ENCODE measurements around the gene MOGAT2. TPM values are rescaled to one million over a fixed set of nuclear protein-coding genes. Genes with fewer than 3 reads are reported as not detected.

MOGAT2 gene
- total RNA-seq, 1 donor from 2014 or later = 0.22 TPM

DNA sequence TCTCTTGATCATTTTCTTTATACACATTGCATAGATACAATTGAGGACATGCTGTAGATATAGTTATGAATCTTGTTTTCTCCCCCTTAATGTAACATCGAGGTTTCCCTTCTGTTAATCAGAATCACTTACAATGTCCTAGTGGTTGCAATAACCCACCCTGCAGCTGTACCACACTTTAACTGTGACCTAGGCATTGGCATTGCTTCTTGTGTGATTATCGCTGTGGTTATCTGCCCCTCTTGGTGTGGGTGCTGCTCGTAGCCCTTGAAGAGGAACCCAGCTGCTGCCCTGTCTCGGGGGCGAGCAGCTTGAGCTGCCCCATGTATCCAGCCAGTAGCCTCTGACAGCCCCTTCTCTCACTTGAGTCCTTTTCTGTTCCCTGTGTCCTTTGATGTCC is 52.5 kb downstream of the MOGAT2 start:
- DNase-seq (ENCODE audit: missing footprints) (no peak), ATAC-seq (no peak)
- intact Hi-C loops (cut with DNase I) = no loop called here

DNA sequence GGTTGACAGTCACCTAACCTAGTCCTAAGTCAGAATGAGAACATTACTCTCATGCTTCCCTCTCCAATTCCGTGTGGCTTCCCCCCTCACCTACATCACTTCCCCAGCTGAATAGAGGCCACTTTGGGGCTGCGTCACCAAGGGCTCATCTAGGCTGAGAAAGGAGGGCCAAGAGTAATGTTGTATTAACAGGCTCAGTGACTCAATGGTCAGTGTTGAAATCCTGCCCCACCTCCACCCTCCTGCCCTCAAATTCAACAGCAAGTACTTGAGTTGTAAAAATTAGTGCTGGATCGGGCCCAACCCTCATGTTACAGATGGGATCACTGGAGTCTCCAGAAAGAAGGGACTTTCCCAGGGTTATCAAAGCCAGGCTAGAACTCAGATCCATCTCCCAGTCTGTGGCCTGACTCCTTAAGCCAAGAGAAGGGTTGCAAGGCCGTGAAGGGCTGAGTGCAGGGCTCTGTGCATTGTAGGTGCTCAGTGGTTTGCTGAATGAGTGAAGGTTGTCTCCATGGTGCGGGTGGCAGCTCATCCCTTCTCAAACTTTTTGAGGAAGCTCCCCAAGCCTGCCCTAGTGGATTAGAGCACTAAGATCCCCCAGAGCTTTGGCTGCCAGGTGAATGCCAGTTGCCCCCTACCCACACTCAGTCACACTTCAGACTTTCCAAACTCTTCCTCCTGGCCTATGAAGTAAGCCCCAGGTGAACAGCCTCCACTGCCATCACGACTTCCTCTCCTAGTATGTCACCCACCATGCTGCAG is 54.2 kb downstream of the MOGAT2 start:
- intact Hi-C loops (cut with DNase I) = no loop called here
- ATAC-seq (no peak), DNase-seq (ENCODE audit: missing footprints) (no peak)

DNA sequence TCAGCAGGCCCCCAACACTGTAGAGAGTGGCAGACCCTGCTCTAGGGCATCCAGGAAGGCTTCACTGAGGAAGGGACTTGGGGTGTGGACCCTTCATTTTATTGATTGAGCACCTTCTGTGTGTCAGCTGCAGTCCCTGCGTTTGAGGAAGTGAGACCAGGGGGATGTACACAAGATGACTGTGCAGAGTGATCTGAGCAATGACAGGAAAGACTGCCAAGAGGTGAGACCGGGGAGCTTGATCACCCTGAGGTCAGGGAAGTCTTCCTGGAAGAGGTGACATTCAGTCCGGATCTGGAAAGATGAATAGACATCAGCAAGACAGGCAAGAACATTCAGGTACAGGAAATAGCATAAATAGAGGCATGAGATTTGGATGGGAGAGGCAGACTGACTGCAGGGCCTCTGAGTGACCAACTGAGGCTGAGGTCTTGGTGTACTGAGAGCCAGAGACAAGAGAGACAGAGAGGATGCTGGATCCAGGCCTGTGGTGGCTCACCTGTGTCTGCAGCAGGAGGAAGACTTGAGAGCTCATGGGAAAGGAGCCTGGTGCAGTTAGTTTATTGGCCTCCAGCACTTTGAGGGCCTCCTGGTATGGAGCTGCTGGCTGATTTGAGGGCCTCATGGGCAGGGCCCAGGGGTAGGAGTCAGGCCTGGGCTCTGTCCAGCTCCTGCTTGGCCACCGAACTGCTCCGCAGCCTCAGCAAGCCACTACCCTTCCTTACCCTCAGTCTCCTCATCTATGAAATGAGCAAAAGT is 56.1 kb downstream of the MOGAT2 start:
- DNase-seq (ENCODE audit: missing footprints) (no peak), ATAC-seq (no peak)
- intact Hi-C loops (cut with DNase I) = no loop called here

DNA sequence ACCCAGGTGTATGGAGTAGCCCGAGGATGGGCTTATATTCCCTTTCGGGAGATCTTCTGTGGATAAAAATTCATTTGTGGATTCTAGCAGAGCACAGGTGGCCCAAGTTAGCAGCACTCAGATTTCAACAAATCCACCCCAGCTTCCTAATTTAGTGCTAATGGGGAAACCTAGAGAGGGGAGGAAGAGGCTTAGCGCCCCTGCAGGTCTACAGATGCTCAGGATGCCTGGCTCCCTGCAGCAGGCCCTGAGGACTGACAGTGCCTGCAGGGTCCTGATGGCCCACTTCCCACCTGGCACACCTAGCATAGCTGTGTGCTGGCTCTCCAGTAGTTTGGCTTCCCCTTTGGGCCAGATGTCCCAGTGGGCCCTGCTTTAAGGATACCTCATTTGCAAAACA is 57.4 kb downstream of the MOGAT2 start:
- ATAC-seq (no peak), DNase-seq (ENCODE audit: missing footprints) (no peak)

DNA sequence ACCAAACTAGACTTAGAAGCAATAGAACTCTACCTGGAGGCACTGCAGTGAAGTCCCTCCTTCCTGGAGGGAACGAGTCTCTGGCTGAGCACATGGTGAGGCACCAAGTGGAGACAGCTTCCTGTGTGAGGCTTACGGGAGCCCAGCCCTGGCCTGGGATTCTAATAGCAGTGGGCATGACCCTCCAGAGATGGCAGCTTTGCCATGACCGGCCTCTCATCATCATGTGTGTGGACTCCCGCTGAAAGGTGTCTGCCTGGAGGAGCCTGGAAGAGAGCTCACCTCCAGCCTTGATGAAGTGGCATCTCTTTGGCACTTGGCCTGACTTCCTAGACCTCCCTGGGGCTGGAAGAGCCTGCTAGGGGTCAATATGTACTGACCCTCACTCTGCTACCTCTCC is 58.9 kb downstream of the MOGAT2 start:
- intact Hi-C loops (cut with DNase I) = no loop called here
- DNase-seq (ENCODE audit: missing footprints) = no peak
- ATAC-seq = no peak

More for the DNA sequence above, 57.4 kb downstream of the MOGAT2 start:
- intact Hi-C loops (cut with DNase I) = no loop called here

DNA sequence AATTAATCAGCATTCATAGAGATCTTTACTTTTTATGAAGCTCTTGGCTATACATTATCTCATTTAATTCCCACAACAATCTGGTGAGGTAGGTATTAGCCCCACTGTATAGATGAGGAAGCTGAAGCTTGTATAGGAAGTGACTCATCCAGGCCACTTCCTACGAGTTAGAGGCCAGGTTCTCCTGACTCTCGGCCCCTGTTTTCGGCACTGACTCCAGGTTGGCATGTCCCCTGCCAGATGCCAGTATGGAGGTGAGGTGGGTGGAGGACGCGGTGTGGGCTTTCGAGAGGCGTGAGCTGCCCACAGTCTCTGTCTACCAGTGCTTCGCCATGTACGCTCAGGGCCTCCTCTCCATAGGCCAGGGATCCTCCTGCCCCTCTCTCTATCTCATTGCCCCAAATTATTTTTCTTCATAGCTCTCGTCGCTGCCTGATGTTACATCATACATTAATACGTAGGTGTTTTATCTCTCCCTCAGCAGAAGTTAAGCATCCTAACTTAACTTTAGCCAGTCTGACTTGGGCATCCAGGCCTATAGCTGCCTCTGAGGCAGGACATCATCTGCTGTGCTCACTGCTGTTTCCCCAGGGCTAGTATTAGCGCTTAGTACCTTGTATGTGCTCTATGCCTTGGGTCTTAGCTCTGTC is 59.9 kb downstream of the MOGAT2 start:
- ATAC-seq (no peak), DNase-seq (ENCODE audit: missing footprints) (no peak)
- intact Hi-C loops (cut with DNase I) = no loop called here

DNA sequence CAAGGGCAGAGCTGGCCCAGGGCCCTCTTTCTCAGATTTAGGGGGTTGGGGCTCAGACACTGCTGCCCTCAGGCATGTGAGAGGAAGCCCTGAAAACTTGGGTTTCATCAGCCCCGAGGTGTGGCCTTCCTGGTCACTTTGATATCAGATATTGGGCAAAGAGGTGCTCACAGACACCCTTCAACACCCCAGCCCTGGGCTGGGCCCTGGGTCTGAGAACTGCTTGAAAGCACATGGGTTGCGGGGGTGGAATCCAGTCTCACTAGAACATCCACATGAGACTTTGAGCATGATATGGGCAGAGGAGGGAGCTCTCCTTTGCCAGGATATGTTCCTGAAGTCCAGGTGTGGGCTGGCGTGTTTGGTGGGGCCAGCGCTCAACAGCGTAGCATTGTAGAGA is 61.3 kb downstream of the MOGAT2 start:
- no peak for ATAC-seq

DNA sequence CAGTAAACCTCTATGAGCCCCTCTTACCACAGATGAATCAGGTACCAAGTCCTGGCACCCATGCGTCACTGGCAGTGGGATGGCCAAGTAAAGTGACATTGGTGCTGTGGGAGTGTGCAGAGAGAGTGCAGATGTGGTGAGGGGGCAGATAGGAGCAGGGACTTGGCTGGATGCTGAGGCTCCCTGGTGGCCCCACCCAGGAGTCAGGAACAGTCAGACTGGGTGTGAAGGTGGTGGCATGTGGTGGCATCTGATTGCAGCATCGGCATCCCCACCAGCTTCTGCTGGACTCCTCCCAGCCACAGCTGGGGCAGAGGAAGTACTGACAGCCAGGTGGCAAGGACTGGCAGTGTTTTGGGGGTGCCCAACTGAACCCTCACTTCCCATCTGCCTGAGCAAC is 62.3 kb downstream of the MOGAT2 start:
- intact Hi-C loops (cut with DNase I) = no loop called here
- ATAC-seq (no peak), DNase-seq (ENCODE audit: missing footprints) (no peak)

More for the DNA sequence above, 61.3 kb downstream of the MOGAT2 start:
- no peak for DNase-seq (ENCODE audit: missing footprints)
- intact Hi-C loops (cut with DNase I) = no loop called here

DNA sequence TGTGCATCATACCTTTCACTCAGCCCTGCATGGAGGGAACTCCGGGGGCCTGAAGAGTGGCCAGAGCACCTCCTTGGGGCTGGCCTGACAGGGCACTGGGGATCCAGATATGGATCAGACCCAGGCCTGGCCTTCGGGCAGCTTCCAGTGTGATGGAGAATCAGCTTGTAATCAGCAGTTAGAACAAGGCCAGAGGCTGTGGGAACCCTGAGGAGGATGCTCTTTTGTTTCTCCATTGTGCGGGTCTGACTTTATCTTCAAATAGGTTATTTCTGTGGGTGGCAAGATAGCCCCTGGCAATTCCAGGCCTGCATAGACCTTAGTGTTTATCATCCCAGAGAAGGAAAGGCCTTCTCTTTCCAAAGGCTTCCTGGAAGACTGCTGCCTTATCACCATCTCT is 63.2 kb downstream of the MOGAT2 start:
- ATAC-seq = no peak
- no peak for DNase-seq (ENCODE audit: missing footprints)
- intact Hi-C loops (cut with DNase I) = no loop called here

DNA sequence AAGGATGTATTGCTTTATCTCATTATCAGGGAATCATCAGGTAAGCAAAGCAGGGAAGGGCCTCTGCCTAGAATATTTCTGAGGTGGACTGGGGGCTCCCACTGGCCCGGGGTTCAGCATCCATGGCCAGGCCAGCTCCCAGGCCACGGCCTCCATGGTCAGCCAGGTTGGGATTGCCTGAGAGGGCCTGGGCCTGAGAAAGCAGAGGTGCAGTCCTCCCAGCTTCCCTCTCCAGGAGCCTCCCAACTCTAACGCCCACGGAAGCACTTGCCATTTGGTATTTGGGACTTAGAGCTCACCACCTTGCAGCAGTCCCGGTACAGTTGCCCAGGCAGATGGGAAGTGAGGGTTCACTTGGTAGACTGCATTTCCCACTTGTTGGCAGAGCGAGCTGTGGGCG is 63.7 kb downstream of the MOGAT2 start:
- ATAC-seq = no peak
- DNase-seq (ENCODE audit: missing footprints) = no peak
- intact Hi-C loops (cut with DNase I) = no loop called here

DNA sequence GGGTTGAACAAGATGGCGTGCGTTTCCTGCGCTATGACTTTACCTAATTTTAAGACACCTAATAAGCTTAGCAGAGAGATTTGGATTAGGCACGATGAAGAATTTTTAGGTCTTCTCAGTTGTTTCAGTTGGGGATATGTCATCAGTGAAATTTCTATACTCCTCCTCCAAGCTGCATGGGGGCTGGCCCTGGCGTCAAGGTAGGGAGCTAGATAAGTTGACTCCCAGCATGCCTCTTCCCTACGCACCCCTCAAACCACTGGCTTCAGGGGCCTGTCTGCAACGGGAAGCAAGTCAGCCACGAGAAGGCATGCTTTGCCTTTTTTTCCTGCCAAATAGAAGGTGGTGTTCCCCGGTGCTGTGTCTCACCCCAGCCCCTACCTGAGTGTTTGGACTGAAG is 64.2 kb downstream of the MOGAT2 start:
- intact Hi-C loops (cut with DNase I) = no loop called here
- DNase-seq (ENCODE audit: missing footprints) (no peak), ATAC-seq (no peak)

Other genes with a start within 250 kb of the MOGAT2 start
- 7.7 TPM for gene GDPD5, start 191.9 kb upstream of the MOGAT2 start, total RNA-seq
- 65.8 TPM for gene SERPINH1, start 155.6 kb upstream of the MOGAT2 start, total RNA-seq
- gene MAP6, start 48.8 kb upstream of the MOGAT2 start, total RNA-seq = 5.2 TPM
- 25.5 TPM for gene DGAT2, start 50.9 kb downstream of the MOGAT2 start, total RNA-seq
- gene UVRAG, start 97.4 kb downstream of the MOGAT2 start, total RNA-seq = 15.1 TPM

Data from Right ventricle myocardium inferior (tissue), 1 donor.